ENCODE measurements around the gene PLCD4.

Gene PLCD4

DNA sequence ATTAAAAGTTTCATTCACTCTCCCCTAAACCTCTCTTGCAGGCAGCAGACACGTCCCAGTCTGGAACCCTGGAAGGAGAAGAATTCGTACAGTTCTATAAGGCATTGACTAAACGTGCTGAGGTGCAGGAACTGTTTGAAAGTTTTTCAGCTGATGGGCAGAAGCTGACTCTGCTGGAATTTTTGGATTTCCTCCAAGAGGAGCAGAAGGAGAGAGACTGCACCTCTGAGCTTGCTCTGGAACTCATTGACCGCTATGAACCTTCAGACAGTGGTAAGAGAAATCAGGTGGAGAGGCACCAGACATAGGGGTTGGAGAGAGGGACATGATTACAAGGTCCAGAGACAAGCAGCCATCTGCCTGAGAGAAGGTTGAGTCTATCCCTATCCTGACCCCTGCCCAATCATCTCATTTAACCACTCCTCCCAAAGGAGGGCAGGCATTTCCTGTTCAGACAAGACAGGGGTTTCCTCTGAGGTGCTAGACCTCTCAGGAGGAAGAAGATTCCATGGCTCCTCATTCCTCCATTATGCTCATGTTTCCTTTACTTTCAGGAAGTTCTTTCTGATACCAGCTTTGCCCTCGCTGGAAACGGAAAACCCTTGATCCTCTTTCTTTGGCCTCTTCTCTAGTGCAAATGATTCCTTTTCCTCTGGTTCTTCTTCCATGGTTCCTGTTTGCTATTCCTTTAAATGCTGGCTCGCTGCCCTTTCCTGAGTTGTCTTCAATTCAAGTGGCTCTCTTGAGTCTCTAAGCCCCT, 15.1 kb downstream of the PLCD4 start:
- DNase-seq: no peak

DNA sequence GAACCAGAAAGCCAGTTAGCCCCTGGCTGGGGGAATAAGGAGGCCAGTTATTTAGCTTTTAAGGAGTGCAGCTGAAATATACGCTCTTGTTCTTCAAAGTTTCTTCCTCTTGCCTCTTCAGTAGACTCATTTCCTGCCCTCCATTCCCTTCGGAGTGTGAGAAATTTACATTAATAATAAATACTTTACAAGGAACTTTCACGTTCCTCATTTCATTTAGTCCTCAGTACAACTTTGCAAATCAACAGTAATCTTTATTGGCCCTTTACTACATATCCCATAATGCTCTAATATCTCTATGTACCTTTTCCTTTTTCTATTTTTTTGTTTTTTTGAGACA, 15.6 kb downstream of the PLCD4 start:
- no peak for DNase-seq

- DNase-seq: no peak
Measured at GRCh38 chr2:218626369-218626768, 18.7 kb downstream of the PLCD4 start.

DNA sequence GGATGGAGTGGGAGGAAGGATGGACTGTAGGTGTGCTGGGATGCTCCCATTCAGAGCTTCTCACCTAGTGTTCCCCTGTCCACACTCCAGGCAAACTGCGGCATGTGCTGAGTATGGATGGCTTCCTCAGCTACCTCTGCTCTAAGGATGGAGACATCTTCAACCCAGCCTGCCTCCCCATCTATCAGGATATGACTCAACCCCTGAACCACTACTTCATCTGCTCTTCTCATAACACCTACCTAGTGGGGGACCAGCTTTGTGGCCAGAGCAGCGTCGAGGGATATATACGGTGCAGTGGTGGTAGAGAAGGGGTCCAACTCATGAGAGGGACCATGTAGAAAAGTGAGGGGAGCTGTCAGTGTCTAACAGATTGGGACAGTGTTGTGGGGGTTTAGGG, 20.2 kb downstream of the PLCD4 start:
- DNase-seq: no peak

- DNase-seq: no peak
Measured at GRCh38 chr2:218631837-218632236, 24.1 kb downstream of the PLCD4 start.

DNA sequence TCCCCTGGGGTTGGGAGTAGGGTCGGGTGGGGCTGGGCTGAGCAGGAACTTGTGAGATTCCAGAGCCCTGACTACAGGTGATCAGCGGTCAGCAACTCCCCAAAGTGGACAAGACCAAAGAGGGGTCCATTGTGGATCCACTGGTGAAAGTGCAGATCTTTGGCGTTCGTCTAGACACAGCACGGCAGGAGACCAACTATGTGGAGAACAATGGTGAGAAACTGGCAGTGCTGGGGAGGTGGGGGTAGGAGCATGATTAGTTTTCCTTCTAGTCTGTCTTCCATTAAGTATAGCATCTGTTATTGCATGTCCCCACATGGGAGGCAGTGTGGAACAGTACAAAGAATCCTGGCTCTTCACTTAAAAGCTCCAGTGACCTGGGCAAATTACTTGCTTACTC, 28.0 kb downstream of the PLCD4 start:
- DNase-seq: no peak

DNA sequence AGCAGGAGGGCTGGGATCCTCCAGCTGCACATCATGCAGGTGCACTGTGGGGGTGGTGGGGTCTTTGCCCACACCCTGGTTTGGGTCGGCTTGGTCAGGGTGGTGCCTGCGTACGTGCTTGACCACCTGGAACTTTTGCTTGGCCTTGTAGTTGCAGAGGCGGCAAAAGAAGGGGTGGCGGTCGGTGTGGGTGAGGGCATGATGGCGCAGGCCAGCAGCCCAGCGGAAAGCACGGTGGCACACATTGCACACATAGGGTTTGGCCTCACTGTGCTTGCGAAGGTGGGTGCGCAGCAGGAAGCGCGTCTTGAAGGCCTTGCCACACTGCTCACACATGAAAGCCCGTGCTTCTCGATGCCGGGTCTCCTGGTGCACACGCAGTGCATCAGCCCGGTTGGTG, 30.7 kb downstream of the PLCD4 start:
- no peak for DNase-seq

GRCh38 chr2:218642121-218642656, 34.5 kb downstream of the PLCD4 start:
- DNase-seq: no peak

- DNase-seq: no peak
Measured at GRCh38 chr2:218642786-218643185, 35.1 kb downstream of the PLCD4 start.

- no peak for DNase-seq
Measured at GRCh38 chr2:218643751-218644310, 36.1 kb downstream of the PLCD4 start.

DNA sequence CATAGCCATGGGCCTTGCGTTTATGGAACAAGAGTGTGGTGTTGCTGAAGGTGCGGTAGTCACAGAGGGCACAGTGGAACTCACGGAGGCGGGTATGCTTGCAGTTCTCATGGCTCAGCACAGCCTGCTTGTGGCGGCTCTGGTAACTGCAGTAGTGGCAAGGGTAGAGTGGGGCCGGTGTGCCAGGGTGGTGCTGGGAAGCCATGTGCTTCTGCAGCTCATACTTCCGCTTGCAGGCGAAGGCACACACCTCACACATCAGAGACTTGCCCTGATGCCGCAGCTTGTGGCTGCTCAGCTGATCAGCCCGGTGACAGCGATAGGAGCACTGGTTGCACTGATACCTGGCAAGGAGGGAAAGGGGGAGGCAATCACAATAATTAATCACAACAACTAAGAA, 37.0 kb downstream of the PLCD4 start:
- DNase-seq: no peak

DNA sequence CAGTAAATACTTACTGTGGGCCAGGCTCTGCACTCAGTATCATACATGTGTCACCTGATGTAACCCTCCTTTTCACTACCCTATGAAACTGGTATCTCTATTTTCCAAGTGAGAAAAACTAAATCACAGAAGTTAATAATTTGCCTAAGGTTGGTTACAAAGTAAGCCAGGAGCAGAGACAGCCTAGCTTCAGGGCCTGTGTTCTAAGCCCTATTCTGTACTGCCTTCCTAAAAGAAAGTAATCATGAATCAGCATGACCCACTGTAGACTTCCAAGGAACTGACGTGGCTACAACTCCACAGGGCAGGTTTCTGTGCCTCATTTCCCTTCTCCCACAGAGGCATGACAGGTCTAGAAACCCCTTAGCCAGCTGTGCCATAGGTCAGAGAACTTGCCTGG, 37.4 kb downstream of the PLCD4 start:
- no peak for DNase-seq

DNA sequence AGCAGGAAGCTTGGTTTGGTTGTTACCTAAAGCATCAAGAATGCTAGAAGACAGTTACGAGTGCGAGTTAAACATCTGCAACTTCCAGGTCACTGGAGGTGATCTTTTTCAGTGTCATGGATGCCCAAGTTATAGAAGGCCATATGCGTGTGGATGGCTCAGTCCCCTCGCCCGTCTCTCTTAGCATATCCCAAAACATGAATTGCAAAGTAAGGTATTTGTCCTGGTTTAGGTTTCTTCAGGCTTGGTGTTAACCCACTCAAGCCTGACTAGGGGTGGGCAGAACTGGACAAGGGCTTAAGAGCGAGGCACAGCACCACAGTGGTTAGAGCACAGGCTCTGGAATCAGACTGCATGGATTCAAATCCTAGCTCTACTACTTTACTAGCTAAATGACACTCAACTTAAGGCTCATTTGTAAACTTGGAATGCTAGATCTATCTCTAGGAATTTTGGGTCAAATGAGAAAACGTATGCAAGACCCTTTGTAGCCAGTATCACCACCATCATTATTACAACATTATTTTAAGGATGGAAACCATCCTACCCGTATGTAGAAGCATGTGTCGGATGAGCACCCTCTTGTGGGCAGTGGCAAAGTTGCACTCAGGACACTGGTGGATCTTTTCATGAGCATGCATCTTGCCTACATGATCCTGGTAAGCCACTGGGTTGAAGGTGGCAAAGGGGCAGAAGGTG, 40.5 kb downstream of the PLCD4 start:
- no peak for DNase-seq

- no peak for DNase-seq
Measured at GRCh38 chr2:218648787-218649100, 41.0 kb downstream of the PLCD4 start.

DNA sequence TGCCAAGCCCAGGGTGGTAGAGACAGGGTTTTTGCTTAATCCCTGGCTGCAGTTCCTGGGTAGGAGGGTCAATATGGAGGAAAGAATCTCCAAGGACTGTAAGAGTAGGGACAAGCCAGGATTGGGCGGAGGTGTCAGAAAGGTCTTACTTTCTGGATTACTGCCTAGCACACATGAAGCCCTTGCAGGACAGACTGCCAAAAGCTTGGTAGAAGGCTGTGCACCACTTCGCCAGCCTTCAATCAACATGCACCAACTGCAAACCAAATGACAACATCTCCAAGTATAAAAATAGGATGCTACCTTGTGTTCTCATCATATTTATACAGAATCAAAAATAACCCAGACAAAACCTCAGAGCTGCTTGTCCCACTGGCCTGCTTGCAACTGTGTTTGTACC, 48.1 kb downstream of the PLCD4 start:
- DNase-seq: no peak

GRCh38 chr2:218658671-218659257, 51.1 kb downstream of the PLCD4 start:
- no peak for DNase-seq

- peak; percentile 70 to 90 for DNase-seq
Measured at GRCh38 chr2:218659258-218659987, 51.7 kb downstream of the PLCD4 start, which contains the start of the genes BCS1L and ZNF142. Gene BCS1L, plus strand, starts transcription at chr2:218659683. Its CDS starts 1,305 bp downstream, at chr2:218660988. Gene ZNF142, minus strand, starts transcription at chr2:218659623. Its CDS starts 3,194 bp downstream, at chr2:218656429.

- DNase-seq: no peak
Measured at GRCh38 chr2:218659988-218660358, 52.3 kb downstream of the PLCD4 start.

GRCh38 chr2:218662377-218662776, 54.7 kb downstream of the PLCD4 start:
- DNase-seq: no peak

DNA sequence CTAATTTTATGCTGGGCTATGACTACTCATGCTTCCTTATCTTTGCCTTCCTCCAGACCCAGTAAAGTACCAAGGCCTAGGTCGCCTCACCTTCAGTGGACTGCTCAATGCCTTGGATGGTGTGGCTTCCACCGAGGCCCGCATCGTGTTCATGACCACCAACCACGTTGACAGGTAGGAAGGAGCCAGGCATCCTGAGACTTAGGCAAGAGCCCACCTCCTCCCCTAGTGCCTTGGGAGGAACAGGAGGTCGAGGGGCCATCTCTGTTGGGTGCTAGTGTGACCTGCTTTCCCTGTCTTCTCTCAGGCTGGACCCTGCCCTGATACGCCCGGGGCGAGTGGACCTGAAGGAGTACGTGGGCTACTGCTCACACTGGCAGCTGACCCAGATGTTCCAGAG, 55.1 kb downstream of the PLCD4 start:
- no peak for DNase-seq

GRCh38 chr2:218663901-218664300, 56.2 kb downstream of the PLCD4 start:
- no peak for DNase-seq

DNA sequence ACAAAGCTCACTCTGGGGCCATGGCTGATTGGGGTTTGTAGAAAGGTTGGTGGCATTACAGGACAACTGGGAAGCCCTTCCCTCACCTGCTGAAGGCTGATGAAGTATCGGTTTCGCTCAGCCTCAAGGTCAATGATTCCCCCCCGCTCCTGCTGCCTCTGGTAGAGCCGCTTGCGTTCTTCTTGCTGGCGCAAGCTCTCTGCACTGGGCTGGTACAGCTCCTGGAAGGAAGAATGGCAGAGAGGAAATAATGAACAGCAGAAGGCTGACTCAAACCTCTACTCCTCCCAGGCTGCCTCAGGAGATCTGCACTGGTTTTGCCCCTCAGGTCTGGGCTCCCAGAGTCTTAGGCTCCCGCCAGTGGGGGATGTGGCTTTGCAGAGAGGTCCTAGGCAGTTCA, 57.0 kb downstream of the PLCD4 start:
- DNase-seq: no peak

DNA sequence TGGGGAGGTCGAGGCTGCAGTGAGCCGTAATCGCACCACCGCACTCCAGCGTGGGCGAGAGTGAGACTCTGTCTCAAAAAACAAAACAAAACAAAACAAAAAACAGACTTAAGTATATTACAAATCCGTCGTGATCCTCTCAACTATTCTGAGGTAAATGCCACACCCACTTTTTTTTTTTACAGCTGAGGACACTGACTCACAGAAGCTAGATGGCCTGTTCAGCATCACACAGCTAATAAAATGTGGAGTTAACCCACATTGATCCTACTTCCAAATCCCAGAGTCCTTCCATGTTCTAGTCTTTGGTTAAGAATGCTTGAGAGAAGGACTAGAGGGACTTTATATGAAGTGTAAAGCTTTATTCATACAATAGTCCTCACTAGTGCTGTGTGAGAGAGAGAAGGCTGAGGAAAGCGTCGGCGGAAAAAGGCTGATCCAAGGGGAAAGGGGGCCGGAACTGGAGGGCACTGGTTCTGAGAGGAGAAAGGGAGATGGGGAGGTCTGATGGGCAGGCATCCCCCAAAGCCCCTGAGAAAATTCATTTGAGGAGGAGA, 63.5 kb downstream of the PLCD4 start:
- no peak for DNase-seq
